Right cardiac atrium (tissue), 5 donors: ENCODE results near the gene CREG2. TPM values are rescaled to one million over a fixed set of nuclear protein-coding genes. Genes with fewer than 3 reads are reported as not detected.

Experiments
- ATAC-seq, 2 donors: fragments of 200-7000 bp; cut with Tn5 transposase; one replicate each; pipeline versions ENCODE4 v1.8.0 to v1.9.1; 2020; ENCODE audit warnings: moderate library complexity in 2 of 2, mild to moderate bottlenecking in 1 of 2
- DNase-seq, 3 donors: peaks; one replicate each; pipeline ENCODE4 v3.0.0-alpha.2; 2020
- H3K27ac ChIP-seq: one replicate; pipeline ENCODE4 v1.5.1; 2013; ENCODE audit warnings: mild to moderate bottlenecking, low read length, control low read depth, moderate library complexity
- H3K27me3 ChIP-seq: one replicate; pipeline ENCODE4 v1.6.1; 2013; ENCODE audit not compliant: control insufficient read depth, insufficient read depth
- H3K4me1 ChIP-seq: one replicate; pipeline ENCODE4 v1.6.1; 2013; ENCODE audit warnings: low read length; ENCODE audit not compliant: control insufficient read depth, insufficient read depth
- H3K4me3 ChIP-seq: one replicate; pipeline ENCODE4 v1.5.1; 2013; ENCODE audit warnings: low read length, control low read depth
- H3K9me3 ChIP-seq: one replicate; pipeline ENCODE4 v1.6.1; 2013; ENCODE audit warnings: low read length; ENCODE audit not compliant: control insufficient read depth
- WGBS: extraction: QIAGEN DNeasy Blood & Tissue Kit; methylation state at CpG from one replicate; pipeline ENCODE4 v1.1.7; 2013; 5-methylcytosine and 5-hydroxymethylcytosine counted together
- intact Hi-C, 4 donors: fragments of 100-400 bp; cut with DNase I; formaldehyde crosslinking; loops; one replicate each; pipeline versions ENCODE4 v1.11.0 to v1.14.0; 2022 to 2023
- long read RNA-seq, 4 donors: library from polyadenylated mRNA; unstranded; transcript quantifications; one replicate each; pipeline ENCODE4 v2.0.0, GENCODE V29; 2020 to 2021
- polyA plus RNA-seq: library from polyadenylated mRNA; stranded (reverse); fragments of 200-250 nt; gene quantifications from one replicate; pipeline ENCODE4 v1.2.3, GENCODE V29; 2013
- total RNA-seq, 4 donors: library from RNA; stranded (reverse); fragmentation: NEBNext Ultra II Directional; extraction: Animal tissue kit (Norgen Biotek cat#: 25700); gene quantifications; one replicate each; pipeline ENCODE4 v1.2.1, GENCODE V29; 2021
- donor health status: healthy with polysubstance abuse.
- donor health status: DM: no; HTN: yes; CAD: no.
- donor health status: DM: no; HTN: no; CAD: no.
- donor health status: DM: no; HTN: yes; CAD: no; lungs with severe emphysema.
- donor health status: DM: yes; HTN: yes; CAD: no.

Gene CREG2, protein sequence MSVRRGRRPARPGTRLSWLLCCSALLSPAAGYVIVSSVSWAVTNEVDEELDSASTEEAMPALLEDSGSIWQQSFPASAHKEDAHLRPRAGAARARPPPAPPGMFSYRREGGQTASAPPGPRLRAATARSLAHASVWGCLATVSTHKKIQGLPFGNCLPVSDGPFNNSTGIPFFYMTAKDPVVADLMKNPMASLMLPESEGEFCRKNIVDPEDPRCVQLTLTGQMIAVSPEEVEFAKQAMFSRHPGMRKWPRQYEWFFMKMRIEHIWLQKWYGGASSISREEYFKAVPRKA
- 1 to 10 TPM in 1 of 4 donors, under 1 TPM in 3; 0.17 to 1.0 (median 0.29) TPM for total RNA-seq
- 0.14 TPM for polyA plus RNA-seq
- long read RNA-seq, donor 1 = 0 reads
- long read RNA-seq, donor 2, partial matches to known transcripts = 0 of 1 reads
- long read RNA-seq, donor 2, other reads (novel, unspliced or antisense) = 0 of 1 reads
- long read RNA-seq, donor 3 = 0 reads
- long read RNA-seq, donor 4, partial matches to known transcripts = 0 of 1 reads
- long read RNA-seq, donor 4, other reads (novel, unspliced or antisense) = 0 of 1 reads

DNA sequence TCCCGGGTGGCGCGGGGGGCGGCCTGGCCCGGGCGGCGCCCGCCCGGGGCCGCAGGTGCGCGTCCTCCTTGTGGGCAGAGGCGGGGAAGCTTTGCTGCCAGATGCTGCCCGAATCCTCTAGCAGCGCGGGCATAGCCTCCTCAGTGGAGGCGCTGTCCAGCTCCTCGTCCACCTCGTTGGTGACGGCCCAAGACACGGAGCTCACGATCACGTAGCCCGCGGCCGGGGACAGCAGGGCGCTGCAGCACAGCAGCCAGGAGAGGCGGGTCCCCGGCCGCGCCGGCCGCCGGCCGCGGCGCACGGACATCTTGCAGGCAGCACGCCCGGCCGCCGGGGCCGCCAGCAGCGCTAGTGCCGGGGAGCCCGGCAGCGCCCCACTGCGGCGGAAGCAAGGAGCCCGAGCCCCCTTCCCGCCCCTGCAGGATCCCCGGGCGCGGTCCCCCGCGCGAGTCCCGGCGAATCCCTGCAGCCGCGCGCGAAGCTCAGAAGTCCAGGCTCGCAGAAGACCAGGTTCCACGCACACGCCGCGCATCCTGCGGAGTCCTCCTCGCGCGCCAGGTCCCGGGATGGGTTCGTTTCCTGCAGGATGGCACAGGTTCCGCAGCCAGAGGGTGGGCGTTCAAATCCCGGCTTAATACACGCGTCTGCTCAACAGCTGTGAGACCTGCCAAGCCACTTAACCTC lies at the start of gene CREG2:
Gene CREG2 (minus strand): TSS at position 353 of the 684 bp plus-strand sequence. CDS start 46 bp downstream, at position 307.
- DNase-seq (peak; percentile 70 to 88 (median 87)), ATAC-seq (peak; percentile 90 to 94)
- H3K4me3 ChIP-seq = peak within 1 kb of the TSS; percentile 42
- H3K4me1 ChIP-seq = no peaks in the 10 kb centered on the region
- under 1% methylated on average over 79 of the region's 79 CpGs for WGBS
- H3K27ac ChIP-seq = no peak within 1 kb of the TSS
- H3K9me3 ChIP-seq = no peaks in the 10 kb centered on the region
- intact Hi-C loops = no loop called here
- no peaks in the 10 kb centered on the region for H3K27me3 ChIP-seq

DNA sequence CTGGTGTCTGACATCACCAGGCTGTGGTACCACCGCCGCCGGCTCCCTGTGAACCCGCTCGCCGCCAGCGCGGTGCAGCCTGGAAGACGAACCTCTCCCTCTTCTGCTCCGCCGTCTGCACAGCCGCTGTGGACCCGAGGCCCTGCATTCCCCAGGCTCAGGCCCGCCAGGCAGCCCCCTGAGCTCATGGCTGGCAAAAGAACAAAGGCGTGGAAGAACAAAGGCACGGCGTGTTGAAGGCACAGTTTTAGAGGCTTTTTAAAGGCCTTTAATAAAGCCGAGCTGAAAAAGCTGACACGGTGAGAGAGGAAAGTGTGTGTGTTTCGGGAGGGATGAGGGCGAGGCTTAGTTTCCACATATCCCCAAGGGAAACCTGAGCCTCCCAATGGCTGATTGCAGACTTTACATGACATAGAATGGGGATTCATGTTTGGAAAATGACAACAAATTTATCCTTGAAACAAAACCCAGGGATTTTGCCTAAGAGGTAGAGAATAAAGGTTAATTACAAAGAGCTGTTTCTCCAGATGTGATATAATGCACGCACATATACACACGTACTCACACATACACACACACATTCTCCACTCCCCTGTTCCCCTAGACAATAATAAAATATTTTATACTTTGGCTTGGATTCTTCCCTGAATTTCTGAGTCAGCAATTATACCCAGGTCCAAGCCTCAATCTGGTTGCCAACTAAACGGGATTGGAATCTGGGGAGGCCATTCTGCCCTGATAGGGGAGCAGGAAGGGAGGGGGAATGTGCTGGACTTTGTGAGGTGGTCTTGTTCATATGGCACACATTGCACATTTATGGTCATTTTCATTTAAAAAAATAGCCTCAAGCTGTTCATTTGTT lies 47.9 kb upstream of the CREG2 start:
- Histone ChIP-seq H3K27ac (no peak overlapping the region), H3K9me3 (no peaks in the 10 kb centered on the region), H3K4me3 (no peak overlapping the region), H3K27me3 (no peaks in the 10 kb centered on the region), H3K4me1 (no peaks in the 10 kb centered on the region)
- DNase-seq (peak; percentile 43 to 73 (median 69)), ATAC-seq (peak; percentile 63 to 85)
- WGBS = 44% methylated on average over 24 of the region's 24 CpGs
- intact Hi-C loops = no loop called here

DNA sequence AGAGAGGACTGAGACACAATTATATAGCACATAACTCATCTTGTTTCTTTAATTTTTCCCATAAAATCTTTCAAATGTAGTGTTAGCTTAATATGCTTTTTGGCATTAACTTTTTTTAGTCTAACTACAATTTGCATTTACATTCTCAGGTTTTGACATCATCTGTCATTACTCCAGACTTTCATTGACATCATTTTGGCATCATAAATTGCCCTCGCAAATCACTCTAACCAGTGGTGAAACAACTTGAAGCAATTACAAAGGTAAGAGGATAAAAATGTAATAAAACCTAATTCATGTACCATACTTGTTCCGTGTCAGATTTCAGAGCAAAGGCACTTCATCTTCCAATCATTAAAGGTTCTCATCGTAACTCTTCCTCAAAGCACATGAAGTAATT lies 46.2 kb upstream of the CREG2 start:
- no peak for ATAC-seq
- intact Hi-C loops = no loop called here
- no peak overlapping the region for H3K4me3 ChIP-seq
- no peak overlapping the region for H3K27ac ChIP-seq
- no peaks in the 10 kb centered on the region for H3K4me1 ChIP-seq
- no peak for DNase-seq
- no peaks in the 10 kb centered on the region for H3K27me3 ChIP-seq
- WGBS = 96% methylated on average over 3 of the region's 3 CpGs
- no peaks in the 10 kb centered on the region for H3K9me3 ChIP-seq

DNA sequence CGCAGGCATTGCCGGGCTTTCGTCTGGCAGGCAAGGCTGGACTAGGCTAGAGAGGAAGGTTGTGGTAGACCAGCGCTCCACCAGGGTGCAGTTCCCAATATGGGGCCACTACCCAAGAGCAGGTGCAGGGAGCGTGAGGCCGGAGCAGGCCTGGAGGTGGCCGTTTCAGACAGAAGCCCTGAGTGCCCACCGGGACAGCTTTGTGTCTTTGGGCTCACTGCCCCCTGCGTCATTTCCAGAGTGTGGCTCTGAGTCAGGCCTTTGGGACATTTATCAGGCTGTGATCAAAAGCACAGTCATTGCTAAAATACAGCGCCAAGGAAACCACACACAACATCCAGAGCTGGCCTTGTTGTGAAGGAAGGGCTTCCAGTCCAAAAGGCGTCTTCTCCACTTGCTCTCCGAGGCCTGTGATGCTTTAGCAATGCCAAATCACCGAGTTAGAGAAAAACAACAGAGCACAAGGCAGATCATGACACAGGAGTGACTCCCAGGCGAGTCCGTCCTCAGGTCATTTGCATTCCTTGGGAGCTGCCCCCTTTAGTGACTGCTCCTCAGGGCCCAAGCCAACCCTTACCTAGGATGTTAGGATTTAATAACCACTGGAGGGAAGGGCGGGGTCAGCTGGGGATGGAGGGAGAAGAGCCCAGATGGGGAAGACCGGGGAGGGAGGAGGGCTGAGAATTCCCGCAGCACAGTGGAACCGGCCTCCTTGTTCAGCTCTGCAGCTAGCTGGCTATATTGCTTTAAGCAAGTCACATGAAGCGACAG lies 45.3 kb upstream of the CREG2 start:
- H3K27me3 ChIP-seq = no peaks in the 10 kb centered on the region
- peak overlapping the region; percentile 7 for H3K27ac ChIP-seq
- no peak overlapping the region for H3K4me3 ChIP-seq
- 81% methylated on average over 20 of the region's 20 CpGs for WGBS
- peak in 1 of 3 donors; percentile 63 for DNase-seq
- ATAC-seq = peak; percentile 55
- intact Hi-C loops = no loop called here
- H3K4me1 ChIP-seq = no peaks in the 10 kb centered on the region
- no peaks in the 10 kb centered on the region for H3K9me3 ChIP-seq

DNA sequence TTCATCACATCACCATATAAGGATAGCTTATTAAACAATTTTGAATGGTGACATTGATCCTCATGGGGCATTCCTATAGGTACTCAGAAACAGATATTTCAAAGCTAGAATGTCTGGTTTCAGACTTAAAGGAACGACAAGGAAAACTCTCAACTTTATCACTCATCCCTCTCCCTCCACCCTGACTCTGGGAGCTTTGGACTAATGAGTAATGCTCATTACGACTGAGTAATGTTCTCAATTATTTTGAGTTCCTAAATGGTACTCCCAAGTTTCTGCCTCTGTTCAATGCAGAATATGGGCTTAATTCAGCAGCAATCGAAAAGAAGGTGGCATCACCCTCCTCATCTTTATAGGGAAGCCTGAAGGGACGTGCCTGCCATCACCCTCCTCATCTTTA lies 44.2 kb upstream of the CREG2 start:
- Histone ChIP-seq H3K4me3 (no peak overlapping the region), H3K27me3 (no peaks in the 10 kb centered on the region), H3K27ac (no peak overlapping the region), H3K4me1 (no peaks in the 10 kb centered on the region), H3K9me3 (no peaks in the 10 kb centered on the region)
- ATAC-seq (no peak), DNase-seq (no peak)
- 89% methylated on average over 4 of the region's 4 CpGs for WGBS
- intact Hi-C loops = no loop called here

DNA sequence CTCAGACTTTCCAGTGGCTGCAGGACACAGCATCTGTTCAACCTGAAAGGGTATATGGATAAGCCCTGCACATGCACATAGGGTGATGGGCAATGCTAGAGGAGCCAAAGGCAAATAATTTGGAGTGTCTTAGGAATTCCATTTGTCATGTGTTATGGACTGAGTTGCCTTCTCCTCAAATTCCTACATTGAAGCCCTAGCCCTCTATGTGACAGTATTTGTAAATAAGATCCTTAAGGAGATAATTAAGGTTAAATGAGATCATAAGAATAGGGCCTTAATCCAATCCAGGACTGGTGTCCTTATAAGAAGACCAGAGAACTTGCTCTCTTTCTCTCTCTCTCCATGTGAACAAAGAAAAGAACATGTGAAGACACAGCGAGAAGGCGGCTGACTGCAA lies 42.9 kb upstream of the CREG2 start:
- Histone ChIP-seq H3K4me1 (no peaks in the 10 kb centered on the region), H3K9me3 (no peaks in the 10 kb centered on the region), H3K27me3 (no peaks in the 10 kb centered on the region), H3K4me3 (no peak overlapping the region), H3K27ac (no peak overlapping the region)
- no peak for DNase-seq
- intact Hi-C loops = no loop called here
- WGBS = 97% methylated on average over 2 of the region's 2 CpGs
- ATAC-seq = no peak

DNA sequence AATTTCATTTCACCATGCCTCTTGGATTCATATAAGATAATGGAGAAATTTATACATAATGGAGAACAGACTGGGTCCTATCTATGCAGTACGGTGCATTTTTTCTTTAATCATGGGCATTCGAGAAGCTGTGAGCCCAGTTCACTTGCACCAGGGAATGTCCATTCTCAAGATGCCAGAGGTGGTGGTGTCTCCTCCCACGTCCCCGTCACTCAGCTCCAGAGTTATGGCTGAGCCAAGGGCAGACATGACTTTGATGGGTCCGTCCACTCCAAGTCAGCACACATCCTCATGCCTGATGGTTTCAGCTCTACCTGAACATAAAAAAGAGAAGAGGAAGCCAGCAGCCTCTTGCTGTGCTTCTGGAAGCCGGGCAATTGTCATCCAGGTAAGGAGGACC lies 42.1 kb upstream of the CREG2 start:
- H3K27me3 ChIP-seq = no peaks in the 10 kb centered on the region
- H3K4me1 ChIP-seq = no peaks in the 10 kb centered on the region
- intact Hi-C loops = no loop called here
- WGBS = 98% methylated on average over 6 of the region's 6 CpGs
- no peak for DNase-seq
- no peak overlapping the region for H3K4me3 ChIP-seq
- ATAC-seq = no peak
- no peaks in the 10 kb centered on the region for H3K9me3 ChIP-seq
- no peak overlapping the region for H3K27ac ChIP-seq

DNA sequence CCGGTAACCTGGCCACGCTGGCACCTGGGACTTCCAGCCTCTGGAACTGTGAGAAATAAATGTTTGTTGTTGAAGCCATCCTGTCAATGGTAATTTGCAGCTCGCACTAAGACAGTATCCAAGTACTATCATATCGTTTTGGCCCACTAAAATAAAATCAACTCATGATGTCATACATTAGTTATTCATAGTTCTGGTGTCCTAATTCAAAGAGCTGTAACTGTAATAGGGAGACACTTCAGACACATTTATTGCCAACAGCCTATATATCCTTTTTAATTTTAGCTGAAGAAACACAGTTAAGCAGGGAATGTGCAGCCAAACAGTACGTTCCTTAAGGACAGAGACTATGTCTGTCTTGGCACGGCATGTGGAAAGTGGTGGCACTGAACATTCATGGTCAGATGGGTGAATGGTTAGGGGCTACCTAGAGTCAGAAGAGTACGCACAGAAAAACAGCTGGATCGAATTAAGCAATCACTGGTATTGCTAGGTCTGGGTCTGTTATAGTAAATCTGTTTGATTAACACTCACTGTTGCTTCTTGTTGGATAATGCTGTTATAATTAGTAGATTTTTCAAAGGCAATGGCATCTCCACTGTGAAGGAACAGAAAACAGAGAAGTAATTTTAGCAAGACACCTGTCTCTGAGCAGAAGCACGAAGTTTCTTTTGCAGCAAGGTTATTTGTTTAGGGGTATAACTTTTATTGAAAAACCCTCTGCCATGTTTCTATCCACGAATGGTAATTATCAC lies 41.3 kb upstream of the CREG2 start:
- DNase-seq (no peak), ATAC-seq (peak in 1 of 2 donors; percentile 25)
- Histone ChIP-seq H3K4me3 (no peak overlapping the region), H3K27ac (no peak overlapping the region), H3K9me3 (no peaks in the 10 kb centered on the region), H3K4me1 (no peaks in the 10 kb centered on the region), H3K27me3 (no peaks in the 10 kb centered on the region)
- 56% methylated on average over 10 of the region's 10 CpGs for WGBS
- intact Hi-C loops = no loop called here

DNA sequence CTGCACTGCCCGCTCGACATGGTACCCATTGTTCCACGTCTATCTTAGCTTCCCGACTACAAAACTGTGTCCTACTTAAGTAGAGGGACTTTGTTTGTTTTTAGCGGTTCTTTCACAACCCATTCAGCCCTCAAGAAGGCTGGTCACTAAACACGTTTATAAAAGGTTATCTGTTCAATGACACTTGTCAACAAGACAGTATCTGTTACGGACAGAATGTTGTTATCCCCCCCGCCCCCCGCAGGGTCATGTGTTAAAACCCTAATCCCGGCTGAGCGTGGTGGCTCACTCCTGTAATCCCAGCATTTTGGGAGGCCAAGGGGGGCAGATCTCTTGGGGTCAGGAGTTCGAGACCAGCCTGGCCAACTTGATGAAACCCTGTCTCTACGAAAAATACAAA lies 40.4 kb upstream of the CREG2 start:
- H3K9me3 ChIP-seq = no peaks in the 10 kb centered on the region
- intact Hi-C loops = no loop called here
- ATAC-seq = no peak
- no peak overlapping the region for H3K27ac ChIP-seq
- no peak for DNase-seq
- 84% methylated on average over 13 of the region's 13 CpGs for WGBS
- no peaks in the 10 kb centered on the region for H3K27me3 ChIP-seq
- no peak overlapping the region for H3K4me3 ChIP-seq
- H3K4me1 ChIP-seq = no peaks in the 10 kb centered on the region

DNA sequence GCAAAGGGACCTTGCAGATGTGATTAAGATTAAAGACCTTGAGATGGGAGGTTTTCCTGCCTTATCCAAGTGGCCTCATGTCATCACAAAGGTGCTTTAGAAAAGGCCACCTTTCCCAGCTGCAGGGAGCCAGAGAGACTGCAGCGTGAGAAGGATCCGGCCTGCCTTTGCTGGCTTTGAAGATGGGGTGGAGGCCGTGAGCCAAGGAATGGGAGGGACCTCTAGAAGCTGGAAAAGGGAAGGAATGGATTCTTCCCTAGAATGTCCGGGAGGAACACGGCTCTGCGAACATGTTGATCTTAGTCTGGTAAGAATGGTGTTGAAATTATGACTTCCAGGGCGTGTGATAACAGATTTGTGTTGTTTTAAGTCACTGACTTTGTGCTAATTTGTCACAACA lies 39.9 kb upstream of the CREG2 start:
- Histone ChIP-seq H3K4me1 (no peaks in the 10 kb centered on the region), H3K27me3 (no peaks in the 10 kb centered on the region), H3K27ac (no peak overlapping the region), H3K4me3 (no peak overlapping the region), H3K9me3 (no peaks in the 10 kb centered on the region)
- intact Hi-C loops = no loop called here
- WGBS = 68% methylated on average over 7 of the region's 7 CpGs
- ATAC-seq (peak; percentile 45 to 78), DNase-seq (peak in 1 of 3 donors; percentile 67)
